Measurements from ENCODE around the gene PTRH1. TPM values are rescaled to one million over a fixed set of nuclear protein-coding genes. Genes with fewer than 3 reads are reported as not detected.

Gene PTRH1
- total and polyA plus RNA-seq, 2 of the 13 experiments (the other 11 are each of a cell fraction or from before 2014, with no cell fraction given), result 4.0 to 10.4 TPM

- TF ChIP-seq SRSF9 (IDR thresholded peaks at IDR 0.05; ENCODE audit: borderline replicate concordance, insufficient read depth, low read depth, low read length, poor library complexity, severe bottlenecking) (no peak), HOXA5 (CRISPR knock-in tag; IDR thresholded peaks at IDR 0.05) (no peak), TAF15 (IDR thresholded peaks at IDR 0.05; ENCODE audit: low read depth, low read length, poor library complexity, severe bottlenecking) (no peak), ZFX (CRISPR knock-in tag; IDR thresholded peaks at IDR 0.05; ENCODE audit: low read depth) (peak; percentile 30; the same call in 1 of the 2 replicates), ZNF687 (CRISPR knock-in tag; IDR thresholded peaks at IDR 0.05) (peak; percentile 14; the same call in 1 of the 2 replicates), PHF8 (CRISPR knock-in tag; IDR thresholded peaks at IDR 0.05) (no peak), ONECUT2 (CRISPR knock-in tag; IDR thresholded peaks at IDR 0.05) (no peak), RFXANK (CRISPR knock-in tag; IDR thresholded peaks at IDR 0.05) (no peak), ZNF263 (CRISPR knock-in tag; IDR thresholded peaks at IDR 0.05) (peak; percentile 60; the same call in 1 of the 2 replicates)
These were observed 9.7 kb downstream of the PTRH1 start (continued) for GRCh38 chr9:127705577-127706379.
